Measurements from ENCODE around the gene DOCK1.

Gene DOCK1

GRCh38 chr10:127400216-127400615 is 495.0 kb downstream of the DOCK1 start:
- Histone ChIP-seq H3K4me3 (ENCODE audit: low read length, poor library complexity, severe bottlenecking) (no peak overlapping the region), H3K27me3 (ENCODE audit: insufficient read depth, low read length, poor library complexity, severe bottlenecking) (no peaks in the 10 kb centered on the region), H3K9ac (ENCODE audit: low read depth, low read length, poor library complexity, severe bottlenecking) (no peak overlapping the region), H3K79me2 (ENCODE audit: insufficient read depth, low read length) (no peaks in the 10 kb centered on the region), H3K4me1 (ENCODE audit: insufficient read depth, low read length, poor library complexity, severe bottlenecking) (no peaks in the 10 kb centered on the region), H3F3A (ENCODE audit: low read depth) (no peaks in the 10 kb centered on the region), H3K4me2 (ENCODE audit: low read depth, low read length, poor library complexity, severe bottlenecking) (no peak overlapping the region), H3K9me3 (ENCODE audit: insufficient read depth, low read depth, low read length) (no peaks in the 10 kb centered on the region; the same call in 1 of the 2 replicates), H2AFZ (ENCODE audit: low read length) (no peak overlapping the region), H3K9me2 (replicated peaks; ENCODE audit: low read depth, low read length) (no peaks in the 10 kb centered on the region), H3K36me3 (ENCODE audit: insufficient read depth, low read length) (no peaks in the 10 kb centered on the region), H4K20me1 (ENCODE audit: insufficient read depth, low read length, poor library complexity, severe bottlenecking) (no peaks in the 10 kb centered on the region)
- TF ChIP-seq EZH2phosphoT487 (IDR thresholded peaks at IDR 0.05; ENCODE audit: borderline replicate concordance) (no peak), CTCF (conservative IDR thresholded peaks at IDR 0.05; ENCODE audit: low read length) (no peak)

GRCh38 chr10:127402596-127403409 is 497.6 kb downstream of the DOCK1 start:
- Histone ChIP-seq H3K79me2 (ENCODE audit: insufficient read depth, low read length) (no peaks in the 10 kb centered on the region), H3K4me1 (ENCODE audit: insufficient read depth, low read length, poor library complexity, severe bottlenecking) (no peaks in the 10 kb centered on the region), H3K9me3 (ENCODE audit: insufficient read depth, low read depth, low read length) (no peaks in the 10 kb centered on the region; the same call in 1 of the 2 replicates), H3K4me2 (ENCODE audit: low read depth, low read length, poor library complexity, severe bottlenecking) (no peak overlapping the region), H3K9ac (ENCODE audit: low read depth, low read length, poor library complexity, severe bottlenecking) (no peak overlapping the region), H4K20me1 (ENCODE audit: insufficient read depth, low read length, poor library complexity, severe bottlenecking) (no peaks in the 10 kb centered on the region), H3F3A (ENCODE audit: low read depth) (no peaks in the 10 kb centered on the region), H3K9me2 (replicated peaks; ENCODE audit: low read depth, low read length) (no peaks in the 10 kb centered on the region), H2AFZ (ENCODE audit: low read length) (no peak overlapping the region), H3K4me3 (ENCODE audit: low read length, poor library complexity, severe bottlenecking) (no peak overlapping the region), H3K27me3 (ENCODE audit: insufficient read depth, low read length, poor library complexity, severe bottlenecking) (no peaks in the 10 kb centered on the region), H3K36me3 (ENCODE audit: insufficient read depth, low read length) (no peaks in the 10 kb centered on the region)
- TF ChIP-seq CTCF (conservative IDR thresholded peaks at IDR 0.05; ENCODE audit: low read length), result no peak
- TF ChIP-seq EZH2phosphoT487 (IDR thresholded peaks at IDR 0.05; ENCODE audit: borderline replicate concordance), result no peak

- no peaks in the 10 kb centered on the region for H3K9me2 ChIP-seq (replicated peaks; ENCODE audit: low read depth, low read length)
- no peaks in the 10 kb centered on the region for H3K9me3 ChIP-seq (ENCODE audit: insufficient read depth, low read depth, low read length)
- H4K20me1 ChIP-seq (ENCODE audit: insufficient read depth, low read length, poor library complexity, severe bottlenecking), result no peaks in the 10 kb centered on the region
- no peaks in the 10 kb centered on the region for H3K36me3 ChIP-seq (ENCODE audit: insufficient read depth, low read length)
- H3K4me3 ChIP-seq (ENCODE audit: low read length, poor library complexity, severe bottlenecking), result no peak overlapping the region
- H3K4me1 ChIP-seq (ENCODE audit: insufficient read depth, low read length, poor library complexity, severe bottlenecking), result no peaks in the 10 kb centered on the region
- TF ChIP-seq CTCF (conservative IDR thresholded peaks at IDR 0.05; ENCODE audit: low read length), result no peak
- TF ChIP-seq EZH2phosphoT487 (IDR thresholded peaks at IDR 0.05; ENCODE audit: borderline replicate concordance), result no peak
- H3K27me3 ChIP-seq (ENCODE audit: insufficient read depth, low read length, poor library complexity, severe bottlenecking), result no peaks in the 10 kb centered on the region
- no peak overlapping the region for H2AFZ ChIP-seq (ENCODE audit: low read length)
- no peak overlapping the region for H3K4me2 ChIP-seq (ENCODE audit: low read depth, low read length, poor library complexity, severe bottlenecking)
- H3K9ac ChIP-seq (ENCODE audit: low read depth, low read length, poor library complexity, severe bottlenecking), result no peak overlapping the region
- H3F3A ChIP-seq (ENCODE audit: low read depth), result no peaks in the 10 kb centered on the region
- no peaks in the 10 kb centered on the region for H3K79me2 ChIP-seq (ENCODE audit: insufficient read depth, low read length)
These were observed 500.0 kb downstream of the DOCK1 start for GRCh38 chr10:127405221-127405620.
